Measurements from ENCODE around the gene FBLN1. TPM values are rescaled to one million over a fixed set of nuclear protein-coding genes. Genes with fewer than 3 reads are reported as not detected.
"Not testable (repeated sequence)": the region's sequence is repeated elsewhere in the genome, so short reads cannot be mapped to it uniquely, and the experiment has no call there.

Gene FBLN1
- total RNA-seq, 2 donors from 2014 or later, result 125 to 144 TPM

DNA sequence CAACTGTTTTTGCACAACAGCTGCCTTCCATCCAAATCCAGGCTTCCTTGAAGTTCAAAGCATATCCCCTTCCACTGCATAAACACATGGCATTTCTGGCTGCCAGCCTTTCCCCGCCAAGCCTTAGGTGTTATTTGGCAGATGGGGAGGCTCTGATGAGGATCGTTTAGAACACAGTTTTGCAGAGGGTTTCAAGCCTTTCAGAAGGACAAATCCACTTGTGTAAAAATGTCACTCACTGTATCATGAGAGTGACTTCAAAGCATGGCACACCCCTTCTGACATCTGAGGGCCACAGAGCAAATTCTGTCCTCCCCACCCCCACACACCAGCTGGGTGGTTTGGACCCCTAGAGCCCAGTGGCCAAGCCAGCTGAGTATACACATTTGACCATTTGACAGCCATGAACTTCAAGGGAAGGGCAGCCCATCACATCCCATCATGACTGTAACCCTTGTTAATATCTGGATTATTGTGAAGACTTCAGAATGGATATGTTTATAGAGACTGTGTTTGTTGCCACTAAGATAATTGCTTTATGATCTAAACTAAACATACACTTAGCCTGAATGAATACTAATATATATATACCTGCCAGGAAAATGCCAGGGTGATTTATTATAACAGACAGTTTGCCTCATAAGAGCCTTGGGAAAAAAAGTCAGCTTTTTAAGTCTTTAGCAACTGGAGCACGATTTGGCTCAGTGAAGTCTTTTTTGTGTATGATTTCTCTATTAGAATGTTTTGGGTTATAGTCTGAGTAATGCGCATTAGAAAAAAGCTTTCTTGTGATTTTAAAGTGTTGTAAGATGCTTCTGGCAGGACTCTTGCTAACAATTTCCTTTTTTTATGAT, 31.9 kb downstream of the FBLN1 start:
- Histone ChIP-seq H3K36me3 (no peaks in the 10 kb centered on the region), H3K4me1 (replicated peaks) (no peaks in the 10 kb centered on the region), H3K27ac (peak overlapping the region; percentile 16 to 46), H3K9me3 (no peaks in the 10 kb centered on the region), H3K27me3 (replicated peaks; ENCODE audit: insufficient read depth) (no peaks in the 10 kb centered on the region), H3K4me3 (no peak overlapping the region)
- WGBS, result 16% methylated on average over 4 of the region's 4 CpGs
- TF ChIP-seq POLR2A (IDR thresholded peaks at IDR 0.05), result no peak
- no peak for TF ChIP-seq POLR2AphosphoS5 (IDR thresholded peaks at IDR 0.05)
- no peak for TF ChIP-seq CTCF (IDR thresholded peaks at IDR 0.05)
- peak; percentile 39 for DNase-seq (ENCODE audit: low spot score)
- intact Hi-C loops (cut with DNase I), result loop anchor here (5.0 kb wide), 1 partner anchor 37 kb away; no protein-coding TSS in a partner anchor

DNA sequence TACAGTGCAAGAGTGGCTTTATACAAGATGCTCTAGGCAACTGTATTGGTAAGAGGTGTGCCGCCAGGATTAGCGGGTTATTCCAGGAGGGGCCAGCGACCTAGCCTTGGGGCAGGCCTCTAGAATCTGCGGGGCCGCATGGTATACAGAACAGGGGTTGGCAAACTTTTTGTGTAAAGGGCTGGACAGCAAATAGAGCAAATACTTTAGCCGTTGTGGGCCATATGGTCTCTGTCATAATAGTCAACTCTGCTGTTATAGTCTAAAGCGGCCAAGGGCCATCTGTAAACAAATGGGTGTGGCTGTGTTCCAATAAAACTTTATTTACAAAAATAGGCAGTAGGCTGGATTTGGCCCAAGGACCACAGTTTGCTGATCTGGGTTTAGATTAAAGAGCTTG, 32.6 kb downstream of the FBLN1 start:
- intact Hi-C loops (cut with DNase I), result loop anchor here (5.0 kb wide), 1 partner anchor 38 kb away; no protein-coding TSS in a partner anchor
- WGBS, result 27% methylated on average over 7 of the region's 7 CpGs
- no peaks in the 10 kb centered on the region for H3K4me1 ChIP-seq (replicated peaks)

GRCh38 chr22:45535835-45536234, 33.2 kb downstream of the FBLN1 start:
- not testable (repeated sequence) for H3K27me3 ChIP-seq (replicated peaks; ENCODE audit: insufficient read depth); H3K4me3 ChIP-seq; DNase-seq (ENCODE audit: low spot score); H3K36me3 ChIP-seq; H3K9me3 ChIP-seq; H3K4me1 ChIP-seq (replicated peaks)
- H3K27ac ChIP-seq, result peak overlapping the region; percentile 16 to 67
- 84% methylated on average over 6 of the region's 6 CpGs for WGBS
- intact Hi-C loops (cut with DNase I), result loop anchor here (5.0 kb wide), 1 partner anchor 39 kb away; no protein-coding TSS in a partner anchor

More for the DNA sequence above, 32.6 kb downstream of the FBLN1 start:
- H3K4me3 ChIP-seq, result no peak overlapping the region
- no peaks in the 10 kb centered on the region for H3K27me3 ChIP-seq (replicated peaks; ENCODE audit: insufficient read depth)
- H3K9me3 ChIP-seq, result no peaks in the 10 kb centered on the region
- peak overlapping the region; percentile 16 to 67 for H3K27ac ChIP-seq
- no peaks in the 10 kb centered on the region for H3K36me3 ChIP-seq
- no peak for DNase-seq (ENCODE audit: low spot score)
- no peak for TF ChIP-seq POLR2A (IDR thresholded peaks at IDR 0.05)
- TF ChIP-seq CTCF (IDR thresholded peaks at IDR 0.05), result no peak
- no peak for TF ChIP-seq POLR2AphosphoS5 (IDR thresholded peaks at IDR 0.05)

- H3K4me1 ChIP-seq (replicated peaks), result no peaks in the 10 kb centered on the region
- H3K27me3 ChIP-seq (replicated peaks; ENCODE audit: insufficient read depth), result no peaks in the 10 kb centered on the region
- peak overlapping the region; percentile 67 to 77 for H3K27ac ChIP-seq
- 2% methylated on average over 7 of the region's 15 CpGs for WGBS
- TF ChIP-seq CTCF (IDR thresholded peaks at IDR 0.05), result no peak
- TF ChIP-seq POLR2A (IDR thresholded peaks at IDR 0.05), result peak; percentile 42
- TF ChIP-seq POLR2AphosphoS5 (IDR thresholded peaks at IDR 0.05), result peak; percentile 82
- DNase-seq (ENCODE audit: low spot score), result peak; percentile 90
- no peaks in the 10 kb centered on the region for H3K36me3 ChIP-seq
- intact Hi-C loops (cut with DNase I), result loop anchor here (5.0 kb wide), 1 partner anchor 40 kb away; no protein-coding TSS in a partner anchor
- no peaks in the 10 kb centered on the region for H3K9me3 ChIP-seq
- no peak overlapping the region for H3K4me3 ChIP-seq
Measured at GRCh38 chr22:45537734-45538181, 35.1 kb downstream of the FBLN1 start.

DNA sequence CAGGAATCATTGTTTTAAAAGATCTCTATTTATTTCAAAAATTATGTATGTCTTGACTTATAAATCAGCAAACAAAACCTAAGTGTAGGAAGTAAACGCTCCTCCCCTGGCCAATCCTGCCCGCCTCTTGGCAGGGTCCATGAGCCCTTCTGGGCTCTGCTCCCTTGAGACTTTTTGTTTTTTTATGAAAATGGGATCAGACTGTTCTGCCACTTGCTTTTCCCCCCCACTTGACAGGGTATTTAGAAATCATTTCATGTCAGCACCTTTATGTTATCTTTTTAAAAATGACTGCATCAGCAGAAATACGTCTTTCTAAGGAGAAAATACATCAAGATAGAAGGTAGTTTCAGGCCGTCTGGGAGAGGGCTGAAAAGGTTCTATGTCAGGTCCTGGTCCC, 35.6 kb downstream of the FBLN1 start:
- Histone ChIP-seq H3K9me3 (no peaks in the 10 kb centered on the region), H3K4me3 (no peak overlapping the region), H3K27me3 (replicated peaks; ENCODE audit: insufficient read depth) (no peaks in the 10 kb centered on the region), H3K4me1 (replicated peaks) (no peaks in the 10 kb centered on the region), H3K27ac (peak overlapping the region; percentile 67 to 77), H3K36me3 (no peaks in the 10 kb centered on the region)
- TF ChIP-seq CTCF (IDR thresholded peaks at IDR 0.05), result no peak
- TF ChIP-seq POLR2A (IDR thresholded peaks at IDR 0.05), result no peak
- no peak for TF ChIP-seq POLR2AphosphoS5 (IDR thresholded peaks at IDR 0.05)
- peak; percentile 60 for DNase-seq (ENCODE audit: low spot score)
- 13% methylated on average over 4 of the region's 4 CpGs for WGBS
- intact Hi-C loops (cut with DNase I), result loop anchor here (5.0 kb wide), 1 partner anchor 41 kb away; no protein-coding TSS in a partner anchor
